ENCODE measurements around the gene LUC7L3. TPM values are rescaled to one million over a fixed set of nuclear protein-coding genes. Genes with fewer than 3 reads are reported as not detected.

Gene LUC7L3
- polyA plus RNA-seq, 2 of the 4 experiments (the other 2 are of a cell fraction) = 209 to 211 TPM

GRCh38 chr17:50710650-50711049 lies 8.8 kb upstream of the LUC7L3 start (continued):
- TF ChIP-seq HOXB13 (CRISPR knock-in tag; IDR thresholded peaks at IDR 0.05; ENCODE audit: low read depth) (no peak), PHF8 (IDR thresholded peaks at IDR 0.05; ENCODE audit: borderline replicate concordance, low read depth) (no peak)

DNA sequence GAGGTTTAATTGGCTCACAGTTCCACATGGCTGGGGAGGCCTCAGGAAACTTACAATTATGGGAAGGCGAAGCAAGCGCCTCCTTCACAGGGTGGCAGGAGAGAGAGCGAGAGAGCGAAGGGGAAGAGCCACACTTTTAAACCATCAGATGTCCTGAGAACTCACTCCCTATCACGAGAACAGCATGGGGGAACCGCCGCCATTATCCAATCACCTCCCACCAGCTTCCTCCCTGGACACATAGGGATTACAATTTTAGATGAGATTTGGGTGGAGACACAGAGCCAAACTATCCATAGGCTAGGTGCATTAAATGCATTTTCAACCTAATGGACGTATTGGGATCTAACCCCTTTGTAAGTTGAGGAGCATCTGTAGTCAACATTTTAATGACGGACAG lies 6.8 kb upstream of the LUC7L3 start:
- Histone ChIP-seq H3K9me3 (no peaks in the 10 kb centered on the region), H3K4me1 (peaks cover 16% of the 10 kb centered on the region), H3K4me2 (no peak overlapping the region), H3K4me3 (no peak overlapping the region), H3K27ac (no peak overlapping the region)
- CTCF ChIA-PET = interaction anchor here (0.8 to 4.9 kb wide), 7 partner anchors 14 to 165 kb away, joined by 3 to 40 read pairs (median 4); no protein-coding TSS in a partner anchor
- POLR2A ChIA-PET = no interaction called here
- 85% methylated on average over 9 of the region's 9 CpGs for WGBS (ENCODE audit: missing lambda C conversion rate)
- ATAC-seq (no peak), DNase-seq (ENCODE audit: low read depth in 1 of 2, low spot score in 1 of 2) (no peak), FAIRE-seq (no peak)
- TF ChIP-seq, protein P1, sequence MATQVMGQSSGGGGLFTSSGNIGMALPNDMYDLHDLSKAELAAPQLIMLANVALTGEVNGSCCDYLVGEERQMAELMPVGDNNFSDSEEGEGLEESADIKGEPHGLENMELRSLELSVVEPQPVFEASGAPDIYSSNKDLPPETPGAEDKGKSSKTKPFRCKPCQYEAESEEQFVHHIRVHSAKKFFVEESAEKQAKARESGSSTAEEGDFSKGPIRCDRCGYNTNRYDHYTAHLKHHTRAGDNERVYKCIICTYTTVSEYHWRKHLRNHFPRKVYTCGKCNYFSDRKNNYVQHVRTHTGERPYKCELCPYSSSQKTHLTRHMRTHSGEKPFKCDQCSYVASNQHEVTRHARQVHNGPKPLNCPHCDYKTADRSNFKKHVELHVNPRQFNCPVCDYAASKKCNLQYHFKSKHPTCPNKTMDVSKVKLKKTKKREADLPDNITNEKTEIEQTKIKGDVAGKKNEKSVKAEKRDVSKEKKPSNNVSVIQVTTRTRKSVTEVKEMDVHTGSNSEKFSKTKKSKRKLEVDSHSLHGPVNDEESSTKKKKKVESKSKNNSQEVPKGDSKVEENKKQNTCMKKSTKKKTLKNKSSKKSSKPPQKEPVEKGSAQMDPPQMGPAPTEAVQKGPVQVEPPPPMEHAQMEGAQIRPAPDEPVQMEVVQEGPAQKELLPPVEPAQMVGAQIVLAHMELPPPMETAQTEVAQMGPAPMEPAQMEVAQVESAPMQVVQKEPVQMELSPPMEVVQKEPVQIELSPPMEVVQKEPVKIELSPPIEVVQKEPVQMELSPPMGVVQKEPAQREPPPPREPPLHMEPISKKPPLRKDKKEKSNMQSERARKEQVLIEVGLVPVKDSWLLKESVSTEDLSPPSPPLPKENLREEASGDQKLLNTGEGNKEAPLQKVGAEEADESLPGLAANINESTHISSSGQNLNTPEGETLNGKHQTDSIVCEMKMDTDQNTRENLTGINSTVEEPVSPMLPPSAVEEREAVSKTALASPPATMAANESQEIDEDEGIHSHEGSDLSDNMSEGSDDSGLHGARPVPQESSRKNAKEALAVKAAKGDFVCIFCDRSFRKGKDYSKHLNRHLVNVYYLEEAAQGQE (IDR thresholded peaks at IDR 0.05) = no peak
- TF ChIP-seq, protein P2, sequence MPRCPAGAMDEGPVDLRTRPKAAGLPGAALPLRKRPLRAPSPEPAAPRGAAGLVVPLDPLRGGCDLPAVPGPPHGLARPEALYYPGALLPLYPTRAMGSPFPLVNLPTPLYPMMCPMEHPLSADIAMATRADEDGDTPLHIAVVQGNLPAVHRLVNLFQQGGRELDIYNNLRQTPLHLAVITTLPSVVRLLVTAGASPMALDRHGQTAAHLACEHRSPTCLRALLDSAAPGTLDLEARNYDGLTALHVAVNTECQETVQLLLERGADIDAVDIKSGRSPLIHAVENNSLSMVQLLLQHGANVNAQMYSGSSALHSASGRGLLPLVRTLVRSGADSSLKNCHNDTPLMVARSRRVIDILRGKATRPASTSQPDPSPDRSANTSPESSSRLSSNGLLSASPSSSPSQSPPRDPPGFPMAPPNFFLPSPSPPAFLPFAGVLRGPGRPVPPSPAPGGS (IDR thresholded peaks at IDR 0.05) = no peak
- TF ChIP-seq ELK1 (IDR thresholded peaks at IDR 0.05; ENCODE audit: low read depth, low read length) (no peak), CHD4 (IDR thresholded peaks at IDR 0.05; ENCODE audit: borderline replicate concordance) (no peak), ZSCAN20 (CRISPR knock-in tag; IDR thresholded peaks at IDR 0.05) (no peak), MAX (IDR thresholded peaks at IDR 0.05) (no peak), HOXB5 (CRISPR knock-in tag; IDR thresholded peaks at IDR 0.05) (no peak), TFCP2L1 (CRISPR knock-in tag; IDR thresholded peaks at IDR 0.05) (no peak), HDAC2 (IDR thresholded peaks at IDR 0.05) (no peak), JUNB (IDR thresholded peaks at IDR 0.05) (no peak), POLR2AphosphoS2 (conservative IDR thresholded peaks at IDR 0.05; ENCODE audit: low read length) (no peak), KDM5A (IDR thresholded peaks at IDR 0.05) (no peak), CEBPB (IDR thresholded peaks at IDR 0.05) (no peak), JUN (IDR thresholded peaks at IDR 0.05) (no peak), NR3C1 (IDR thresholded peaks at IDR 0.05) (no peak)
- TF ChIP-seq, protein P3, sequence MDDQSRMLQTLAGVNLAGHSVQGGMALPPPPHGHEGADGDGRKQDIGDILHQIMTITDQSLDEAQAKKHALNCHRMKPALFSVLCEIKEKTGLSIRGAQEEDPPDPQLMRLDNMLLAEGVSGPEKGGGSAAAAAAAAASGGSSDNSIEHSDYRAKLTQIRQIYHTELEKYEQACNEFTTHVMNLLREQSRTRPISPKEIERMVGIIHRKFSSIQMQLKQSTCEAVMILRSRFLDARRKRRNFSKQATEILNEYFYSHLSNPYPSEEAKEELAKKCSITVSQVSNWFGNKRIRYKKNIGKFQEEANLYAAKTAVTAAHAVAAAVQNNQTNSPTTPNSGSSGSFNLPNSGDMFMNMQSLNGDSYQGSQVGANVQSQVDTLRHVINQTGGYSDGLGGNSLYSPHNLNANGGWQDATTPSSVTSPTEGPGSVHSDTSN (IDR thresholded peaks at IDR 0.05) = no peak

DNA sequence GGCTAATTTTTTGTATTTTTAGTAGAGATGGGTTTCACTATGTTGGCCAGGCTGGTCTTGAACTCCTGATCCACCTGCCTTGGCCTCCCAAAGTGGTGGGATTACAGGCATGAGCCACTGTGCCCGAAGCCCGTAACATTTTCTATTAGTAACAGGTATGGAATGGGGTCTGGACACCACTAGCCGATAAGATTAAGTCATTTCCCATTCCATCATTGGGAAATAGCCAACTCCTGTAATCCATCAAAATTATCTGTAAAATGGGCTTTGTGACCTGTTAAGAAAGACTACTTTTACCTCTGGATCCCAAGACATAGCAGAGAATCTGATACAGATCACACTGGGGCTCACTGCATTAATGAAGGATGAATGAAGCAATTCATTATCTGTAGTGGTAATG lies 3.9 kb upstream of the LUC7L3 start:
- ATAC-seq (no peak), FAIRE-seq (no peak), DNase-seq (ENCODE audit: low read depth in 1 of 2, low spot score in 1 of 2) (no peak)
- ChIA-PET CTCF (interaction anchor here (1.3 to 4.9 kb wide), 3 partner anchors 20 to 232 kb away, joined by 3 to 40 read pairs (median 10); no protein-coding TSS in a partner anchor), POLR2A (no interaction called here)
- 81% methylated on average over 3 of the region's 3 CpGs for WGBS (ENCODE audit: missing lambda C conversion rate)
- no peak overlapping the region for H3K27ac ChIP-seq
- H3K4me3 ChIP-seq = no peak overlapping the region
- peaks cover 4% of the 10 kb centered on the region; the same call in 1 of the 3 replicates for H3K4me1 ChIP-seq
- H3K9me3 ChIP-seq = no peaks in the 10 kb centered on the region
- no peak overlapping the region for H3K4me2 ChIP-seq
- TF ChIP-seq SREBF2 (IDR thresholded peaks at IDR 0.05) = no peak
- TF ChIP-seq POLR2AphosphoS2 (conservative IDR thresholded peaks at IDR 0.05; ENCODE audit: low read length) = no peak
- no peak for TF ChIP-seq ZFP36 (IDR thresholded peaks at IDR 0.05; ENCODE audit: borderline replicate concordance, partially characterized antibody)
- TF ChIP-seq, protein P4, sequence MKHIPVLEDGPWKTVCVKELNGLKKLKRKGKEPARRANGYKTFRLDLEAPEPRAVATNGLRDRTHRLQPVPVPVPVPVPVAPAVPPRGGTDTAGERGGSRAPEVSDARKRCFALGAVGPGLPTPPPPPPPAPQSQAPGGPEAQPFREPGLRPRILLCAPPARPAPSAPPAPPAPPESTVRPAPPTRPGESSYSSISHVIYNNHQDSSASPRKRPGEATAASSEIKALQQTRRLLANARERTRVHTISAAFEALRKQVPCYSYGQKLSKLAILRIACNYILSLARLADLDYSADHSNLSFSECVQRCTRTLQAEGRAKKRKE (CRISPR knock-in tag; IDR thresholded peaks at IDR 0.05; ENCODE audit: low read depth) = no peak
- TF ChIP-seq SMC3 (IDR thresholded peaks at IDR 0.05) = no peak
- no peak for TF ChIP-seq EHMT2 (IDR thresholded peaks at IDR 0.05; ENCODE audit: low read depth)
- TF ChIP-seq CHD4 (IDR thresholded peaks at IDR 0.05; ENCODE audit: borderline replicate concordance) = no peak
- no peak for TF ChIP-seq ZSCAN20 (CRISPR knock-in tag; IDR thresholded peaks at IDR 0.05)
- TF ChIP-seq, protein P3 (IDR thresholded peaks at IDR 0.05) = no peak
- TF ChIP-seq HDAC2 (IDR thresholded peaks at IDR 0.05) = no peak
